Measurements from ENCODE around the gene ARHGAP32.

Gene ARHGAP32

GRCh38 chr11:128919216-128919615 is 272.9 kb downstream of the ARHGAP32 start:
- Histone ChIP-seq H3K36me3 (replicated peaks; ENCODE audit: low read depth, low read length) (no peaks in the 10 kb centered on the region), H3K4me2 (ENCODE audit: low read length) (peak overlapping the region; percentile 71), H3K9me3 (ENCODE audit: insufficient read depth, low read length) (no peaks in the 10 kb centered on the region), H3K79me2 (ENCODE audit: low read length) (no peaks in the 10 kb centered on the region), H3K9ac (ENCODE audit: low read length) (peak overlapping the region; percentile 19; the same call in 1 of the 2 replicates), H4K20me1 (ENCODE audit: insufficient read depth, low read length) (no peaks in the 10 kb centered on the region), H3K4me1 (ENCODE audit: low read length) (peaks cover 38% of the 10 kb centered on the region), H3K27me3 (ENCODE audit: low read depth, low read length) (no peaks in the 10 kb centered on the region), H3K4me3 (ENCODE audit: low read length) (peak overlapping the region; percentile 22), H2AFZ (ENCODE audit: low read depth, low read length) (peak overlapping the region; percentile 81; the same call in 1 of the 2 replicates), H3K27ac (ENCODE audit: low read length) (peak overlapping the region; percentile 25; the same call in 1 of the 2 replicates)
- no peak for TF ChIP-seq EZH2phosphoT487 (IDR thresholded peaks at IDR 0.05; ENCODE audit: low read depth)
- no peak for TF ChIP-seq CTCF (IDR thresholded peaks at IDR 0.05; ENCODE audit: low read depth, low read length)

- Histone ChIP-seq H3K79me2 (ENCODE audit: low read length) (no peaks in the 10 kb centered on the region), H3K36me3 (replicated peaks; ENCODE audit: low read depth, low read length) (no peaks in the 10 kb centered on the region), H3K27ac (ENCODE audit: low read length) (peak overlapping the region; percentile 52), H2AFZ (ENCODE audit: low read depth, low read length) (no peak overlapping the region), H3K4me1 (ENCODE audit: low read length) (peaks cover 38% of the 10 kb centered on the region), H4K20me1 (ENCODE audit: insufficient read depth, low read length) (no peaks in the 10 kb centered on the region), H3K4me2 (ENCODE audit: low read length) (peak overlapping the region; percentile 46), H3K4me3 (ENCODE audit: low read length) (no peak overlapping the region), H3K27me3 (ENCODE audit: low read depth, low read length) (0 out of 2 replicates have a peak, but pooled peaks cover 4% of the 10 kb centered on the region), H3K9me3 (ENCODE audit: insufficient read depth, low read length) (no peaks in the 10 kb centered on the region), H3K9ac (ENCODE audit: low read length) (peak overlapping the region; percentile 12; the same call in 1 of the 2 replicates)
- no peak for TF ChIP-seq CTCF (IDR thresholded peaks at IDR 0.05; ENCODE audit: low read depth, low read length)
- no peak for TF ChIP-seq EZH2phosphoT487 (IDR thresholded peaks at IDR 0.05; ENCODE audit: low read depth)
These were observed 274.9 kb downstream of the ARHGAP32 start for GRCh38 chr11:128917144-128917724.

- Histone ChIP-seq H3K9ac (ENCODE audit: low read length) (peak overlapping the region; percentile 12; the same call in 1 of the 2 replicates), H3K4me3 (ENCODE audit: low read length) (no peak overlapping the region), H3K9me3 (ENCODE audit: insufficient read depth, low read length) (no peaks in the 10 kb centered on the region), H3K4me2 (ENCODE audit: low read length) (peak overlapping the region; percentile 46; the same call in 1 of the 2 replicates), H3K4me1 (ENCODE audit: low read length) (peaks cover 38% of the 10 kb centered on the region), H3K36me3 (replicated peaks; ENCODE audit: low read depth, low read length) (no peaks in the 10 kb centered on the region), H2AFZ (ENCODE audit: low read depth, low read length) (no peak overlapping the region), H3K79me2 (ENCODE audit: low read length) (no peaks in the 10 kb centered on the region), H3K27me3 (ENCODE audit: low read depth, low read length) (0 out of 2 replicates have a peak, but pooled peaks cover 4% of the 10 kb centered on the region), H4K20me1 (ENCODE audit: insufficient read depth, low read length) (no peaks in the 10 kb centered on the region), H3K27ac (ENCODE audit: low read length) (peak overlapping the region; percentile 52; the same call in 1 of the 2 replicates)
- no peak for TF ChIP-seq EZH2phosphoT487 (IDR thresholded peaks at IDR 0.05; ENCODE audit: low read depth)
- no peak for TF ChIP-seq CTCF (IDR thresholded peaks at IDR 0.05; ENCODE audit: low read depth, low read length)
These were observed 275.4 kb downstream of the ARHGAP32 start for GRCh38 chr11:128916681-128917080.

- H3K27ac ChIP-seq (ENCODE audit: low read length) = no peak overlapping the region
- H3K36me3 ChIP-seq (replicated peaks; ENCODE audit: low read depth, low read length) = no peaks in the 10 kb centered on the region
- no peak overlapping the region for H2AFZ ChIP-seq (ENCODE audit: low read depth, low read length)
- no peaks in the 10 kb centered on the region for H3K9me3 ChIP-seq (ENCODE audit: insufficient read depth, low read length)
- no peaks in the 10 kb centered on the region for H3K79me2 ChIP-seq (ENCODE audit: low read length)
- no peaks in the 10 kb centered on the region for H4K20me1 ChIP-seq (ENCODE audit: insufficient read depth, low read length)
- 0 out of 2 replicates have a peak, but pooled peaks cover 4% of the 10 kb centered on the region for H3K27me3 ChIP-seq (ENCODE audit: low read depth, low read length)
- no peak overlapping the region for H3K9ac ChIP-seq (ENCODE audit: low read length)
- TF ChIP-seq EZH2phosphoT487 (IDR thresholded peaks at IDR 0.05; ENCODE audit: low read depth) (no peak), CTCF (IDR thresholded peaks at IDR 0.05; ENCODE audit: low read depth, low read length) (no peak)
- H3K4me3 ChIP-seq (ENCODE audit: low read length) = no peak overlapping the region
- no peak overlapping the region for H3K4me2 ChIP-seq (ENCODE audit: low read length)
- peaks cover 38% of the 10 kb centered on the region for H3K4me1 ChIP-seq (ENCODE audit: low read length)
These were observed 276.0 kb downstream of the ARHGAP32 start for GRCh38 chr11:128916037-128916572.
